NCI-H1092 (cell line): ENCODE results near the gene C7orf25.
"Not testable (repeated sequence)": the region's sequence is repeated elsewhere in the genome, so short reads cannot be mapped to it uniquely, and the experiment has no call there.

Source experiments
- DNase-seq: peaks from one replicate; lab custom pipeline; 2025; lab: John Stamatoyannopoulos, UW

Gene C7orf25

DNA sequence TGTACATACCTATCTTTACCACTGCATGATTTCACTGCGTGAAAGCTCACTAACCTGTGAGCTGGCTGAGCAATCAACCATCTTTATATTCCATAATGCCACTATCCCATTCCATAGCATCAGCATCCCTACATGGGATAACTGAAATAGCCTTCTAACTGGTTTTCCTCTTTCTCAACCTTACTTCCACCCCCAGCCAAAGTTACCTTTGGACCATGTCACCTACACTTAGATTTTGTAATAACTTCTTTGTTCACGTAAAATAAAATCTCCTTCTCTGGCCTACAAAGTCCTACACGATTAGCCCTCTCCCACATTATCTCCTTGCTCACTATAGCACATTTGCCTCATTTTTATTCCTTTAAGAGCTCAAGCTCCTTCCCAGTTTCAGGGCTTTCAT, 17.6 kb upstream of the C7orf25 start:
- no peak for DNase-seq

GRCh38 chr7:42928754-42929153, 16.9 kb upstream of the C7orf25 start:
- DNase-seq, result no peak

DNA sequence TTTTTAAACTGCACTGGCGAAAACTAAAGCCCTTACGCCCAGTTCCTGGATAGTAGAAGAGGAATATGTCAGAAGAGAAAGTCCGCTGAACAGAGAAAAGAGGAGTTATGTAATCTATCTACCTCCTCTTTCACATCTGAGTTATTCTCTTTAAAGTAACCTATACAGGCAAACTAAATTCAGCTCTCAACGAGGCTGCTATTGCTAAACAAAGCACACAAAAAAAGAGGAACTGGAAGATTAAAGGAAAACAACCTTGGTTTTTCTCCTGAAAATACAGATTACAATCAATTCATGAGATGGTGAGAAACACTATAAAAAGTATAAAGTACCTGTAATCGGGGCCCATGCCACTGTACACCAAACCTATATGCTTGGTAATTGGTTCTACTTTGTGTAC, 14.3 kb upstream of the C7orf25 start:
- DNase-seq, result no peak

DNA sequence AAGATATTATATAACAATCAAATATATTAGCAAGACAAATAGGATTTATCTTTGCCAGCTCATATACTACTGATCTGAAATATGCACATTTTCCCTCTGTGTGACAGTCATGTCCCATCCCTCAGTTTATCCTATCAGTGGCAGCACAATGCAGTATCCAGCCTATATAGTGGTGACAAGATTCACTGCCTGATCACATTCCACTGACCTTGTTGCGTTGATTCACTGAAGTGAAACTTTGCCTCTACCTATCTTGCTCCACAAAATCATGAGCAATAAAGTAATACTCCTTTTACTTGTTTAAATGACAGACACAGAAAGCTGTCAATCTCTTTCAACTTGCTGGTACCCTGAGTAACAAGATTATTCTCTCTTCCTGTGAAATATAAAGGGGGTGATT, 13.8 kb upstream of the C7orf25 start:
- DNase-seq, result no peak

GRCh38 chr7:42924223-42924838, 12.5 kb upstream of the C7orf25 start:
- no peak for DNase-seq

- DNase-seq, result no peak
Measured at GRCh38 chr7:42922017-42922753, 10.3 kb upstream of the C7orf25 start.

DNA sequence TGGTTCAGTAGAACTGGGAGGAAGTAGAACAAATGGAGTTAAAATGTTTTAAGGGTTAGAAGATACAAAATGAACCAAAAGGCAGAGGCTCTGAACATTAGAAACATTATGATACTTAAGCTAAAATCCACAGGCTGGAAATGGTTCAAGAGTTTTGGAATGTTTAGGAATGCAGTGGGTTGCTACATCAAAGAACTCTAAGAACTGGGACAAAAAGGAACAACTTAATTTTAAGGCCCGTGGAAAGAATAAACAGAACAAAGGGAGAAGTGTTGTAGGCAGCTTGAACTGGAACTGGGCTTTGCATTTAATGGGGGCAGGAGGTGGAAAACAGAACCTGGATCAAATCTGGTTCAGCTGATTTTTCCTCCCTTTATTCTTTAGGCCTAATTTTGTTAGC, 3.5 kb upstream of the C7orf25 start:
- DNase-seq, result no peak

- no peak for DNase-seq
Measured at GRCh38 chr7:42914421-42915045, 2.7 kb upstream of the C7orf25 start.

DNA sequence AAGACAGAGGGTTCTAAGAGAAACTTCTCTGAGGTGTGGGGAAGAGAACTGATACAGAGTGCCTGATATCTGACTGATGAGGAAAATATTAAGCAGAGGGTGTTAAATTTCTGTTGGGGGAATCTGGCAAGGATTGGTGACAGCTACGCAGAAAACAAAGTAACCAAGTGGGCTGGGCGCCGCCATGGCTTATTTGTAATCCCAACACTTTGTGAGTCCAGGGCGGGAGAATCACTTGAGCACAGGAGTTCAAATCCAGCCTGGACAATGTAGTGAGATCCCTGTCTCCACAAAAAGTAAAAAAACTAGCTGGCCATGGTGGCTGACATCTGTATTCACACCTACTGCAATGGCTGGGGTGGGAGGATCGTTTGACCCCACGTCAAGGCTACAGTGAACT, 2.1 kb upstream of the C7orf25 start:
- no peak for DNase-seq

GRCh38 chr7:42913591-42913990, 1.7 kb upstream of the C7orf25 start:
- no peak for DNase-seq

DNA sequence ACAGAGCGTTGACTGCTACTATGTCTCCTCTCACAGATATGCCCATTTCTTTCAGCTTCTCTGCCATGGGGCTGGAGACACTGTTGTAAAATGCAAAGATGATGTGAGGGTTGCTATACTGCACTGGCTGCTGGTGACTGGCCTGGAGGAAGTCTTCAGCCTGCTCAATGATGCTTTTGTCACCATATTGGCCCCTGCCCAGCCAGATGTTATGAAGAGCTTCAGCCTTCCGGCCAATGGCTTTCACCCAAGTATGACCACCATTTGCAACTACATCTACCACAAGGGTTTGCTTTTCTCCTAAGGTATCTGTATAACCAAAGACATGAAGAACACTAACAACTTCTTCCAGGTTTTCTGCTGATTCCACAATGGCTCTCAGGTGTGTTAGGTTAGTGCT, 1.6 kb downstream of the C7orf25 start:
- no peak for DNase-seq

- no peak for DNase-seq
Measured at GRCh38 chr7:42907316-42907715, 4.6 kb downstream of the C7orf25 start.

- no peak for DNase-seq
Measured at GRCh38 chr7:42906181-42906580, 5.7 kb downstream of the C7orf25 start.

DNA sequence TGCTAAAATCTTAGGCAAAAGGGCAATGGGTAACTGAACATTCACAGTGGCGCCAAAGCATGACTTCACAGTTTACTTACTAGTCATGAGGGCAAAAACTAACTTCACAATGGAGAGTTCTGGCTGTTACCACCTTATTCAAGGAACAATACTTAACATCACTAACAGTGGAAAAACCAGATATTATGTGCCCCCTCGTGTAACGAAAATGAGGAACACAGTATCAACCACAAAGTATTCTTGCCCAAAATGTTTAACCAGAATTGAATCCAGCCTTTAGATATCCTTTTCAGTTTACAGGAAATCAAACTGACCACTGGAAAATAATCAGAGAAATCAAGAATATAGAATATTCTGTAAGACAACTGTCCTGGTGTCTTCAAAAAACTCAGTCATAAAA, 9.5 kb downstream of the C7orf25 start:
- DNase-seq, result no peak

DNA sequence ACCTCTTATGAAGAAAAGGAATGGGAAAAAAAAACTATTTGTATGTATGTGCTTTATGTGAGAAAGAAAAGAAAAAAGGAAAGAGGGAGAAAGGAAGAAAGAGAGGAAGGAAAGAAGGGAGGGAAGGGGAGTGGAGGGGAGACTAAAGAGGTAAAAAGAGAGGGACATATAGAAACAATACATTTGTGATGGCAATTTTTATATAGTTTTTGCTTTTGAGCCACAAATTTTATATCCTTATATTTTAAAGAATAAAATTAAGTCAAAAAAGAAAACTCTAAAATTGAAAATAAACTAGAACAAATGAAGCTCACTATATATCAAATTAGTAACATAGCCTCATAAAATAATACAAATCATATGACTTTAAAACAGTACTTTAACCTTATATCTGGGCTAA, 11.0 kb downstream of the C7orf25 start:
- DNase-seq, result no peak

GRCh38 chr7:42893346-42894240, 18.3 kb downstream of the C7orf25 start:
- peak; percentile 35 for DNase-seq

DNA sequence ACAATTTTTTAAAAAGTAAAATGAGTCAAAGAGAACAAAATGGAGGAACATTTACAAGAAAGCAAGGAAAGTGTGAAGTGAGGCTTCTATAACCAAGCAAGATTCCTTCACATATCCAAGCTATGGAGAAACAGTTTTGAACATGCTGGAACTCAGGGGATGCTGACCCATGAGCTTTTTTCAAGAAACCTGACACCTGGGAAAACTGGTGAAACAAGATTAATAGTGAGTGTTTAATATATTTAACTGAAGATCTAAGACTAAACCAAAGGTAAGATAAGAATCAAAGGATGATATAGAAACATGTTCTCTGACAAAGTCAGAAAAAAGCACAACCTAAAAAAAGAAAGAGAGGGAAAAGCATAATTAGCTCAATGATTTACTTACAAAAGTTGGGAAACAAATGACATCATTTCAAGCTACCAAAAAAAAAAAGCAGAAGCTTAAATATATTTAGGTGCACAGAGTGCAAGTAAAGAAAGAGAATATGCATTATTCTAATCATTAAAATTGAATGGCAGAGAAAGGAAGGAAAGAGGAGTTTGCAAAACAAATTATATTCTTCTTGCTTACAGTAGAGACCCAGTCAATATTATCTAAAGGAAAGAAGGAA, 24.9 kb downstream of the C7orf25 start:
- DNase-seq, result no peak

DNA sequence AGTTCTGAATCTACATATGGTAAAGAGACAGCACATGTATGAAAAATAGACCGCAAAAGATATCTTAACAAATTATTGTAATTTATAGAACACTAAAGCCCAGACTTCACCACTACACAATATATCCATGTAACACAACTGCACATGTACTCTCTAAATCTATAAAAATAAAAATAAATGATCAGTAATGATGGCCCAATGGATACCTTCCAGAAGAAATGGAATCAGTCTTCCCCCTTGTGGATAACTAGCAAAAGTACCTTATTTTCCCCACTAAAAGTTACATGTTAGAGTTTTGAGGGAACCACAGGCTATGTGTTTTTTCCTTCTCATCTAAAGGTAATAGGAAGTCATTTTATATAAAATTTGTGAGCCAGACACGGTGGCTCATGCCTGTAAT, 25.7 kb downstream of the C7orf25 start:
- DNase-seq, result no peak

DNA sequence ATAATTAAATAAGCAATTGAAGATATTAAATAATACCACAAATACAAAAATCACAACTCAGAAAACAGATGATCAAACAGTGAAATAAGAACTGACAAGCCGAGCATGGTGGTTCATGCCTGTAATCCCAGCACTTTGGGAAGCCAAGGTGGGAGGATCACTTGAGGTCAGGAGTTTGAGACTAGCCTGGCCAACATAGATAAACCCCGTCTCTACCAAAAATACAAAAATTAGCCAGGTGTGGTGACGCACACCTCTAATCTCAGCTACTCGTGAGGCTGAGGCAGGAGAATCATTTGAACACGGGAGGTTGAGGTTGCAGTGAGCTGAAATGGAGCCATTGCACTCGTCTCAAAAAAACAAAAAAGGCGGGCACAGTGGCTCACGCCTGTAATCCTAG, 26.7 kb downstream of the C7orf25 start:
- DNase-seq, result not testable (repeated sequence)

DNA sequence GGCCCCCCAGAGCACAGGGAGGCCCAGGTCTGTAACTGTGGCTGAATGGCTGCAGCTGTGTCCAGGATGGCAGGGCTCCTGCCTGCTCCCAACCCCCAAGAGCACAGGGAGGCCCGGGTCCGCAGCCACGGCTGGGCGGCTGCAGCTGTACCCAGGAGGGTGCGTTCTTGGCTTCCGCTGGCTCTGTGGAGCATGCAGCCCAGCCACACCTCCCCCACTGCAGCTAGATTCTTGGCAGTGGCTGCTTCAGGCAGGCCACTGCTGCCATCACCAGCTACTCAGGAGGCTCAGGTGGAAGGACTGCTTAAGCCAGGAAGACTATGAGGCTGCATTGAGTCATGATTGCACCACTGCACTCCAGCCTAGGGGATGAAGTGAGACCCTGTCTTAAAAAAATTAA, 27.9 kb downstream of the C7orf25 start:
- peak; percentile 60 for DNase-seq

DNA sequence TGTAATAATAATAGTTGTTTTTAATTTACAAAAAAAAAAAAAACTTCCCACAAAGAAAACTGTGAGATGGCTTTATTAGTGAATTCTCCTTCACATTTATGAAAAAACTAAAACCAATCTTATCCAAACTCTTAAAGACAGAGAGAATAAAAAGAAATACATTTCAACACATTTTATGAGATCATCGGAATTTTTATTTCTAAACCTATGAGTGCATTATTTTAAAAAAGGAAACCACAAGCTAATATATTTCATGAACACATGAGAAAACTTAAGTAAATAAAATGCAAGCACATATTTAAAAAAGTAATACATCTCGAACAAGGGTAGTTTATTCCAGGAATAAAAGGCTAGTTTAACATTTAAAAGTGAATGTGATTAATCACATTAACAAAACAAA, 31.5 kb downstream of the C7orf25 start:
- no peak for DNase-seq

GRCh38 chr7:42878303-42878702, 33.6 kb downstream of the C7orf25 start:
- DNase-seq, result no peak
